ENCODE measurements around the gene NUP93. TPM values are rescaled to one million over a fixed set of nuclear protein-coding genes. Genes with fewer than 3 reads are reported as not detected.

The NUP93 gene
- total and polyA plus RNA-seq, 2 donors (not counting 3 experiments of a cell fraction or from before 2014, with no cell fraction given) = 62.3 to 124 TPM

DNA sequence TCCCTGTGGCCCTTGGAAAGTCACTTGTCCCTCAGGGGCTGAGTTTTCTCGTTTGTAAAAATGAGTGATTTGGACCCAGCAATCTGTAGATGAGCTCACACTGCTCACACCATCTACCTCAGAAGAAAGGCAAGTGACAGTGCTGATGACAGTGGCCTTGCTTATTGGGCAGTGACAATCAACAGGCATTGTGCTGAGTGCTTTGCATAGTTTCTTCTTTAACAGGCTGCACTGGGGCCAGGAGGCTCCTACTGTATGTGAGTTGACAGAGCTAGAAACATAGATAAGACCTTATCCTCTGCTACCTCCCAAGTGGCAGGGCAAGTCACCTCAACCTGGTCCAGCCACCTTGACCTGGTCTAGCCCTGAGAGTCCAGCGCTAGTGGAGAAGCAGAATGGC, 105.4 kb downstream of the NUP93 start:
- no peak overlapping the region for H2AFZ ChIP-seq (ENCODE audit: low read depth, low read length)
- POLR2A ChIA-PET = no interaction called here
- H3K4me1 ChIP-seq (ENCODE audit: control insufficient read depth, extremely low read depth, insufficient read depth, low read length) = peaks cover 14% of the 10 kb centered on the region
- no peak overlapping the region for H3K4me2 ChIP-seq (ENCODE audit: insufficient read depth, low read length)
- no peaks in the 10 kb centered on the region for H3K9me3 ChIP-seq (replicated peaks; ENCODE audit: control insufficient read depth, insufficient read depth, low read length)
- TF ChIP-seq EZH2 (IDR thresholded peaks at IDR 0.05; ENCODE audit: borderline replicate concordance, low read depth, low read length, severe bottlenecking) = no peak
- TF ChIP-seq, protein P1, sequence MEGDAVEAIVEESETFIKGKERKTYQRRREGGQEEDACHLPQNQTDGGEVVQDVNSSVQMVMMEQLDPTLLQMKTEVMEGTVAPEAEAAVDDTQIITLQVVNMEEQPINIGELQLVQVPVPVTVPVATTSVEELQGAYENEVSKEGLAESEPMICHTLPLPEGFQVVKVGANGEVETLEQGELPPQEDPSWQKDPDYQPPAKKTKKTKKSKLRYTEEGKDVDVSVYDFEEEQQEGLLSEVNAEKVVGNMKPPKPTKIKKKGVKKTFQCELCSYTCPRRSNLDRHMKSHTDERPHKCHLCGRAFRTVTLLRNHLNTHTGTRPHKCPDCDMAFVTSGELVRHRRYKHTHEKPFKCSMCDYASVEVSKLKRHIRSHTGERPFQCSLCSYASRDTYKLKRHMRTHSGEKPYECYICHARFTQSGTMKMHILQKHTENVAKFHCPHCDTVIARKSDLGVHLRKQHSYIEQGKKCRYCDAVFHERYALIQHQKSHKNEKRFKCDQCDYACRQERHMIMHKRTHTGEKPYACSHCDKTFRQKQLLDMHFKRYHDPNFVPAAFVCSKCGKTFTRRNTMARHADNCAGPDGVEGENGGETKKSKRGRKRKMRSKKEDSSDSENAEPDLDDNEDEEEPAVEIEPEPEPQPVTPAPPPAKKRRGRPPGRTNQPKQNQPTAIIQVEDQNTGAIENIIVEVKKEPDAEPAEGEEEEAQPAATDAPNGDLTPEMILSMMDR (IDR thresholded peaks at IDR 0.05; ENCODE audit: extremely low read depth in 1 of 2, insufficient read depth in 1 of 2, low read depth in 1 of 2, low read length in 2 of 2) = no peak
- TF ChIP-seq, protein P2, sequence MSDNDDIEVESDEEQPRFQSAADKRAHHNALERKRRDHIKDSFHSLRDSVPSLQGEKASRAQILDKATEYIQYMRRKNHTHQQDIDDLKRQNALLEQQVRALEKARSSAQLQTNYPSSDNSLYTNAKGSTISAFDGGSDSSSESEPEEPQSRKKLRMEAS (IDR thresholded peaks at IDR 0.05; ENCODE audit: insufficient read depth, insufficient read length) = no peak
- TF ChIP-seq MYC (IDR thresholded peaks at IDR 0.05; ENCODE audit: low read depth, low read length) = no peak
- no peak for TF ChIP-seq POLR2AphosphoS5 (IDR thresholded peaks at IDR 0.05; ENCODE audit: insufficient read depth, low read depth, low read length)
- no peak for TF ChIP-seq JUN (IDR thresholded peaks at IDR 0.05; ENCODE audit: borderline replicate concordance, insufficient read depth, insufficient read length, low read depth)
- no peak for TF ChIP-seq FOS (IDR thresholded peaks at IDR 0.05; ENCODE audit: borderline replicate concordance, insufficient read depth, low read length)
- TF ChIP-seq POLR2A (IDR thresholded peaks at IDR 0.05; ENCODE audit: low read depth, low read length) = no peak
- TF ChIP-seq GATA2 (IDR thresholded peaks at IDR 0.05; ENCODE audit: insufficient read depth, insufficient read length, low read depth, low read length) = no peak
- DNase-seq (ENCODE audit: low read depth, low spot score) = no peak
- no peaks in the 10 kb centered on the region for H3K79me2 ChIP-seq (ENCODE audit: control insufficient read depth, insufficient read depth, low read length)
- CTCF ChIA-PET = no interaction called here
- no peak for FAIRE-seq
- no peaks in the 10 kb centered on the region for H3K9me1 ChIP-seq (replicated peaks; ENCODE audit: control insufficient read depth, extremely low read depth, insufficient read depth, low read length)
- H3K4me3 ChIP-seq (replicated peaks in 1 of 3; ENCODE audit: insufficient read depth in 1 of 3, low read depth in 1 of 3, low read length in 3 of 3) = no peak overlapping the region
- H4K20me1 ChIP-seq (replicated peaks; ENCODE audit: control insufficient read depth, extremely low read depth, insufficient read depth, low read length) = no peaks in the 10 kb centered on the region
- dilution Hi-C loops (cut with MboI; ENCODE audit: extremely low pct_ligation_motif_present, low sequenced_read_pairs) (no loop called here), intact Hi-C loops (cut with micrococcal nuclease) (no loop called here)
- no peak overlapping the region for H3K27ac ChIP-seq (ENCODE audit: insufficient read depth, low read depth, low read length)
- no TSS peak for BruUV-seq (replicated peaks)
- no peak overlapping the region for H3K9ac ChIP-seq (replicated peaks; ENCODE audit: extremely low read depth, insufficient read depth, low read length)
- H3K27me3 ChIP-seq (ENCODE audit: control insufficient read depth in 2 of 2, insufficient read depth in 2 of 2, low read length in 2 of 2) = no peaks in the 10 kb centered on the region
- peaks cover 27 to 28% of the 10 kb centered on the region in 2 experiments for H3K36me3 ChIP-seq (ENCODE audit: control insufficient read depth in 2 of 2, extremely low read depth in 1 of 2, insufficient read depth in 2 of 2, low read length in 2 of 2)
